Gastrocnemius medialis (tissue), 4 donors: ENCODE measurements around the gene SRPK2. TPM values are rescaled to one million over a fixed set of nuclear protein-coding genes. Genes with fewer than 3 reads are reported as not detected.

Source experiments
- ATAC-seq, 2 donors: fragments of 150-250 bp; one replicate each; pipeline ENCODE4 v1.9.1; 2016
- DNase-seq, 2 donors: peaks; one replicate each; pipeline ENCODE4 v3.0.0-alpha.2; 2019
- H3K27ac ChIP-seq, 4 donors: fragments of 200-600 bp; sonication (generic); 1 replicate in 1 of 4; 2 replicates in 3 of 4; pipeline ENCODE4 v1.5.1; 2016 to 2018; ENCODE audit warnings: mild to moderate bottlenecking in 2 of 4, moderate library complexity in 1 of 4
- H3K27me3 ChIP-seq, 3 donors: fragments of 200-600 bp; sonication (generic) in 2 of 3; 1 replicate in 1 of 3; 2 replicates in 2 of 3; pipeline versions ENCODE4 v1.5.1 to v1.6.0; 2016 to 2019; ENCODE audit warnings: mild to moderate bottlenecking in 1 of 3, moderate library complexity in 1 of 3
- H3K36me3 ChIP-seq, 2 donors: fragments of 200-600 bp; sonication (generic) in 1 of 2; one replicate each; pipeline ENCODE4 v1.5.1; 2017 to 2018
- H3K4me1 ChIP-seq, 2 donors: fragments of 200-600 bp; sonication (generic) in 1 of 2; one replicate each; pipeline ENCODE4 v1.5.1; 2016 to 2017; ENCODE audit warnings: mild to moderate bottlenecking in 2 of 2
- H3K4me3 ChIP-seq, 4 donors: fragments of 200-600 bp; sonication (generic) in 3 of 4; 1 replicate in 1 of 4; 2 replicates in 3 of 4; pipeline ENCODE4 v1.5.1; 2016 to 2019; ENCODE audit warnings: mild to moderate bottlenecking in 2 of 4
- H3K9me3 ChIP-seq, 3 donors: fragments of 200-600 bp; sonication (generic) in 2 of 3; 1 replicate in 1 of 3; 2 replicates in 2 of 3; pipeline ENCODE4 v1.5.1; 2016 to 2019
- POLR2A ChIP-seq, 2 donors: fragments of 450-650 bp; IDR thresholded peaks; one replicate each; pipeline ENCODE4 v1.6.1; 2017; ENCODE audit warnings: antibody characterized with exemption in 2 of 2, mild to moderate bottlenecking in 2 of 2, moderate library complexity in 2 of 2
- in situ Hi-C, 4 donors: fragments of 200-750 bp; cut with MboI; loops; one replicate each; pipeline versions ENCODE4 v1.15.0 to v1.8.0; 2017; ENCODE audit warnings: low sequenced_read_pairs in 4 of 4
- intact Hi-C: fragments of 100-400 bp; cut with DNase I; formaldehyde crosslinking; loops from one replicate; pipeline ENCODE4 v1.15.1; 2023; ENCODE audit warnings: low total_unique reads
- total RNA-seq, 4 donors: library from RNA; depleted of rRNA; stranded (reverse); fragments of >200 nt; gene quantifications; one replicate each; pipeline versions ENCODE4 v1.1.0 to v1.2.3, GENCODE V29; 2016
- TF ChIP-seq, protein P1 (sequence below), 5 experiments: fragments of 450-650 bp in 3 of 5; fragments of 200-600 bp in 2 of 5; sonication (generic) in 2 of 5; IDR thresholded peaks in 4 of 5; conservative IDR thresholded peaks in 1 of 5; 1 replicate in 4 of 5; 2 replicates in 1 of 5; pipeline ENCODE4 v1.5.1; 2016 to 2019; ENCODE audit warnings: antibody characterized with exemption in 5 of 5, mild to moderate bottlenecking in 3 of 5, moderate library complexity in 3 of 5

Gene SRPK2
- total RNA-seq, 4 donors from 2014 or later = 18.1 to 49.0 (median 21.3) TPM

DNA sequence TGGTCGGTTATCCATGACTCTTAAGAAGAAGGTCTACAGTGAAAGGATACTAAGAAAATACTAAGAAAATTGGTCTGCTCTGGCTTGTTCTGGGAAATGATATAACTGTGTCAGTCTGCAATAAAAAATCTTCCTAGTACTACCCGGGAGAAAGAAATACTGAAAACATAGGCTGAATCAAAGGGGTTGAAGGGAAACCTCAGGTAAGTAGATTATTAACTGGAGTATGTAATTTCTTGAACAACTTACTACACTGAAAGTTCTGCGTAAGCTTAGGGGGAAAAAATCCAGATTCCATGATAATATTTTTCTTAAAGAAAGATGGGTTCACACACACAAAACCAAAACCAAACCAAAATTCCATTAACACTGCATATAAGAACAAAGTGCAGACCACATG, 231.4 kb downstream of the SRPK2 start:
- ATAC-seq (no peak), DNase-seq (no peak)
- TF ChIP-seq, protein P1, sequence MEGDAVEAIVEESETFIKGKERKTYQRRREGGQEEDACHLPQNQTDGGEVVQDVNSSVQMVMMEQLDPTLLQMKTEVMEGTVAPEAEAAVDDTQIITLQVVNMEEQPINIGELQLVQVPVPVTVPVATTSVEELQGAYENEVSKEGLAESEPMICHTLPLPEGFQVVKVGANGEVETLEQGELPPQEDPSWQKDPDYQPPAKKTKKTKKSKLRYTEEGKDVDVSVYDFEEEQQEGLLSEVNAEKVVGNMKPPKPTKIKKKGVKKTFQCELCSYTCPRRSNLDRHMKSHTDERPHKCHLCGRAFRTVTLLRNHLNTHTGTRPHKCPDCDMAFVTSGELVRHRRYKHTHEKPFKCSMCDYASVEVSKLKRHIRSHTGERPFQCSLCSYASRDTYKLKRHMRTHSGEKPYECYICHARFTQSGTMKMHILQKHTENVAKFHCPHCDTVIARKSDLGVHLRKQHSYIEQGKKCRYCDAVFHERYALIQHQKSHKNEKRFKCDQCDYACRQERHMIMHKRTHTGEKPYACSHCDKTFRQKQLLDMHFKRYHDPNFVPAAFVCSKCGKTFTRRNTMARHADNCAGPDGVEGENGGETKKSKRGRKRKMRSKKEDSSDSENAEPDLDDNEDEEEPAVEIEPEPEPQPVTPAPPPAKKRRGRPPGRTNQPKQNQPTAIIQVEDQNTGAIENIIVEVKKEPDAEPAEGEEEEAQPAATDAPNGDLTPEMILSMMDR (IDR thresholded peaks at IDR 0.05 in 4 of 5, conservative IDR thresholded peaks at IDR 0.05 in 1 of 5) = no peak
- no peak for TF ChIP-seq POLR2A (IDR thresholded peaks at IDR 0.05)
- H3K4me1 ChIP-seq = peaks cover 0 to 7% of the 10 kb centered on the region in 2 donors
- in situ Hi-C loops (no loop called here), intact Hi-C loops (loop anchor here (10.0 kb wide), 1 partner anchor 178 kb away; no protein-coding TSS in a partner anchor)
- peaks cover 0 to 4% of the 10 kb centered on the region in 2 donors for H3K36me3 ChIP-seq
- H3K27ac ChIP-seq = no peak overlapping the region
- H3K9me3 ChIP-seq = no peaks in the 10 kb centered on the region
- no peak overlapping the region for H3K4me3 ChIP-seq
- no peaks in the 10 kb centered on the region for H3K27me3 ChIP-seq

DNA sequence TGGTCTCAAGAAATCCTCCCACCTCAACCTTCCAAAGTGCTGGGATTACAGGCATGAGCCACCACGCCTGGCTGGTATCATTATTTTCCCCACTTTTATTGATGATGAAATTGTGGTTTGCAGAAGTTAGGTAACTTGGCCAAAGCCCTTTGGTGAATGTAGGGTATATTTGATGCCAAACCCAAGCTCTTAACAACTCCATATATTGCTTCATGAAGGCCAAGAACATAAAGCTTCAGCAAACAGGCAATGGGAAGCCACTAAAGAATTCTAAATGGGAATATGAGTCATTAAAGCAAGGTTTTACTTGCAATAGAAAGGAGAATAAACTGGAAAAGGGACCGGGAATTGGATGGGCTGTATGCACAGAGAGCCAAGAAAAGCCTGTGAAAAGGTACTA, 232.0 kb downstream of the SRPK2 start:
- intact Hi-C loops (loop anchor here (10.0 kb wide), 1 partner anchor 178 kb away; no protein-coding TSS in a partner anchor), in situ Hi-C loops (no loop called here)
- Histone ChIP-seq H3K36me3 (peaks cover 0 to 4% of the 10 kb centered on the region in 2 donors), H3K4me1 (peaks cover 0 to 7% of the 10 kb centered on the region in 2 donors), H3K4me3 (no peak overlapping the region), H3K27me3 (no peaks in the 10 kb centered on the region), H3K27ac (no peak overlapping the region), H3K9me3 (no peaks in the 10 kb centered on the region)
- TF ChIP-seq, protein P1 (IDR thresholded peaks at IDR 0.05 in 4 of 5, conservative IDR thresholded peaks at IDR 0.05 in 1 of 5) = no peak
- no peak for TF ChIP-seq POLR2A (IDR thresholded peaks at IDR 0.05)
- DNase-seq (no peak), ATAC-seq (no peak)

DNA sequence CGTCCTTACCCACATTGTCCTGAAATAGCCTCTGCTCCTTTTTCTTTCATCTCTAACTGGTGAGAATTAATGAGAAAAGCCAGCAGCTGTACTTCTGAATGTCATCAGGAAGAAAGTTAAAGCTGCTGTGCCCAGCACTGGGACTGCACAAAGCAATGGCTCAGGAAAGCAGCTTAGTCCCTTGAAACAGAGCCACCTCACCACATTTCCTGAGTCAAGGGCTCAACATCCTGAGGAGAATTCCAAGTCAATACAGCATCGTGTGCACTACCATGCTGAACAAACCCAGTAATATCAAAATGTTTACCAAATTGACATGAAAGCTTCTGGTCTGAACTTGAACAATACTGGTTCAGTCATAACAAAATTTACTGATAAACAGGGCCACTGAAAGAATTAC, 234.6 kb downstream of the SRPK2 start:
- intact Hi-C loops (loop anchor here (10.0 kb wide), 1 partner anchor 181 kb away; no protein-coding TSS in a partner anchor), in situ Hi-C loops (no loop called here)
- Histone ChIP-seq H3K27ac (no peak overlapping the region), H3K4me3 (no peak overlapping the region), H3K27me3 (no peaks in the 10 kb centered on the region), H3K4me1 (peaks cover 0 to 7% of the 10 kb centered on the region in 2 donors), H3K9me3 (no peaks in the 10 kb centered on the region), H3K36me3 (no peaks in the 10 kb centered on the region)
- TF ChIP-seq, protein P1 (IDR thresholded peaks at IDR 0.05 in 4 of 5, conservative IDR thresholded peaks at IDR 0.05 in 1 of 5) = no peak
- TF ChIP-seq POLR2A (IDR thresholded peaks at IDR 0.05) = no peak
- ATAC-seq = no peak
- DNase-seq = no peak

DNA sequence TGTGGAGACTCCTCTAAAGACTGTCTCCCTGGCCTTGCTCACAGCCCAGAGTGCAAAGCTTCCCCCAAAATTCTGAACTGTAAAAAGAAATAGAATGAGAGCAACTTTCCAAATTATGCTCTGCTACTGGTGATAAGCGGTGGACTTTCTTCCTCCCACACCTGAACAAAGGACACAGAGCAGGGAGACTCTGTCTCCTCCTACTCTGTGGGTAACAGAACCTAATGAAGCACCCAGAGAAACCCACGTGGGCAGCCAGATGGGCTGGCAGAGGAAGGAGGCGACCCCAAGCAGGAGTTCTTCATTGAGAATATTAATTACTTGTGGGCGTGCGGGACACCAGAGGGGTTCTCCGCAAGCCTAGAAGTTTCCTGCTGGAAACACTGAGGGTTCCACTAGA, 235.2 kb downstream of the SRPK2 start:
- Histone ChIP-seq H3K36me3 (no peaks in the 10 kb centered on the region), H3K4me3 (no peak overlapping the region), H3K4me1 (peaks cover 0 to 7% of the 10 kb centered on the region in 2 donors), H3K27ac (no peak overlapping the region), H3K9me3 (no peaks in the 10 kb centered on the region), H3K27me3 (no peaks in the 10 kb centered on the region)
- in situ Hi-C loops = no loop called here
- ATAC-seq (no peak), DNase-seq (no peak)
- intact Hi-C loops = loop anchor here (10.0 kb wide), 1 partner anchor 181 kb away; no protein-coding TSS in a partner anchor
- no peak for TF ChIP-seq POLR2A (IDR thresholded peaks at IDR 0.05)
- TF ChIP-seq, protein P1 (IDR thresholded peaks at IDR 0.05 in 4 of 5, conservative IDR thresholded peaks at IDR 0.05 in 1 of 5) = no peak

DNA sequence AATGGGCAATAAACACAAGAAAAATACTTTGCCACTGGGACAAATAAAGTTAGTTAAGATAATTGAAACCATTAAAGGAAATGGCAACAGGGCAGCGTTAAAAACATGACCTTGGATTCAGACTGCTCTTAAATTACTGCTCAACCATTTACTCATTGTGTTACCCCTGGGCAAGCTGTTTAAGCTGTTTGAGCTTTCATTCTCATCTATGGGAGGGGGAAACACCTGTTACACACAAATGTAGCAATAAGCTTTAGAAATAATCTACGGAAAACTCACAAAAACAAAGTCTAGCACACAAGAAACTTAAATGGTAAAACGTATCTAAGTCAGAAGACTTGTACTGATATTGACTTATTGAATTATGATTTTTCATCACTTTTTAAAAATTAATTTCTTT, 237.6 kb downstream of the SRPK2 start:
- Histone ChIP-seq H3K9me3 (no peaks in the 10 kb centered on the region), H3K4me3 (no peak overlapping the region), H3K36me3 (no peaks in the 10 kb centered on the region), H3K4me1 (peaks cover 0 to 7% of the 10 kb centered on the region in 2 donors), H3K27ac (no peak overlapping the region), H3K27me3 (no peaks in the 10 kb centered on the region)
- ATAC-seq (no peak), DNase-seq (no peak)
- intact Hi-C loops = loop anchor here (10.0 kb wide), 1 partner anchor 184 kb away; no protein-coding TSS in a partner anchor
- TF ChIP-seq, protein P1 (IDR thresholded peaks at IDR 0.05 in 4 of 5, conservative IDR thresholded peaks at IDR 0.05 in 1 of 5) = no peak
- TF ChIP-seq POLR2A (IDR thresholded peaks at IDR 0.05) = no peak
- in situ Hi-C loops = no loop called here
